ENCODE data around the gene NDUFS2. TPM values are rescaled to one million over a fixed set of nuclear protein-coding genes. Genes with fewer than 3 reads are reported as not detected.
"Not testable (repeated sequence)": the region's sequence is repeated elsewhere in the genome, so short reads cannot be mapped to it uniquely, and the experiment has no call there.

Gene NDUFS2
- total and polyA plus RNA-seq, 4 experiments from 2014 or later, result 89.9 to 112 (median 95.1) TPM

DNA sequence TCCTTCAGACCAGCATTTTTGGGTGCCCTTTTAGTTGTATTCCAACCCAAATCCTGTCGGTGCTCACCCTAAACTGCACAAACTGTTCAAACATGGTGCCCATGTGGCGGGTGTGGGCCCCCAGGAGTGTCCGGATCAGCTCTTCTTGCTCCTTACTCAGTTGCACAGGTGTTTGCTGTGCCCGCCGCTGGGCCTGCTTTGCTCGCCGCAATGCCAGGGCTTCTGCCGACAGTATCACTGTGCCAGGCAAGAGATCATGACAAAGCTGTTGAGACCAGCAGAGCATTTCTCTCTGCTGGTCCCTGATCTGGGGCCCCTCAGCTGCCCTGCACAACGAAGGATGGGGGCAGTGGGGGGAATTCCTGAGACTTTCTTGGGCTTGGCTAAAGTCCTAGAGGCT is 30.9 kb downstream of the NDUFS2 start:
- no peak overlapping the region for H3K4me3 ChIP-seq (ENCODE audit: low read length in 2 of 2)
- H3K36me3 Mint-ChIP-seq, result peaks cover 4 to 23% of the 10 kb centered on the region in 2 donors
- peak overlapping the region in 1 of 7 donors; percentile 15 for H3K27ac Mint-ChIP-seq
- H3K27ac ChIP-seq (ENCODE audit: low read depth, low read length), result no peak overlapping the region
- no peaks in the 10 kb centered on the region for H3K27me3 ChIP-seq (ENCODE audit: insufficient read depth, low read length)
- H3K36me3 ChIP-seq (ENCODE audit: insufficient read depth, low read length), result peaks cover 24% of the 10 kb centered on the region
- ChIA-PET POLR2A (ENCODE audit: partially characterized antibody) (no interaction called here), CTCF (ENCODE audit: partially characterized antibody) (no interaction called here)
- no peak overlapping the region for H3K4me3 Mint-ChIP-seq
- H3K27me3 Mint-ChIP-seq, result peaks cover 1 to 4% of the 10 kb centered on the region in 2 donors
- intact Hi-C loops (cut with micrococcal nuclease), result no loop called here
- no peak for DNase-seq
- H3K4me1 ChIP-seq (ENCODE audit: insufficient read depth, low read length), result peaks cover under 1% of the 10 kb centered on the region
- H3K9me3 ChIP-seq (ENCODE audit: control insufficient read depth in 1 of 2, low read length in 2 of 2), result no peaks in the 10 kb centered on the region
- H3K9me3 Mint-ChIP-seq, result no peaks in the 10 kb centered on the region
- H3K4me1 Mint-ChIP-seq, result peaks cover 0 to 5% (median 2%) of the 10 kb centered on the region in 4 donors

DNA sequence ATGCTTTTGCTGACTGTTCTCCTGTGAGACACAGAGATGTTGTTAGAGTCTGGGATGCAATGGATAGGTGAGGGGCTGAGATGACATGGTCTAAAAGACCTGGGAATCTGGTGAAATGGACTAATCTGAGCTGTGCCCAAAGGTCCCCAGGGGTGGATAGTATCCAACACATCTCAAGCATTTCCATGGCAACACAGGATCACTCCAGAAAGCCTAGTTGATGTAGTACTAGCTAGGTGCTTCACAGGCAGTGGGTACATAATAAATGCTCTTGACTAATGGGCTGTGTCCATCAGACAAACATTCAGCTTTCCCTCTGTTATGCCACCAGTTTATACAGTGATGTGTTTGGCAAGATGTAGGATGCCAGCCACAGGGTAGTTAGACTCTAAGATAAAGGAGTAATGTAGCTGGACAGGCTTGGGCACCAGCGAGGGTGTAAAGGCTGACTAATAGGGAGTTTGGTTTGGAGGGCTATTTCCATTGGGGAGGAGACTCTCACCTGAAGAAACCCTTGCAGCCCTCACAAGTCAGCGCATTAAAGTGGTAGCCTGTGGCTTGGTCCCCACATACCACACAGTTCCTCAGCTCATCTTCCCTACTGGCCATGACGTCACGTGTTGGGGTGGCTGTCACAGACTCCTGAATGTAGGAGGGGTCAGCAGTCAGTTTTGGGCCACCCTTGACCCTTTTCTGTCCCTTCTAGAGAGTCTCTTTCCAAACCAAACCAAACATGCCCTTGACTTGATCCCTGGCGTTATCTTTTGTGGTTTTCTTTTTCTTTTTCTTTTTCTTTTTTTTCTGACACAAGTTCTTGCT is 34.0 kb downstream of the NDUFS2 start:
- Mint-ChIP-seq H3K4me1 (no peaks in the 10 kb centered on the region), H3K27ac (peak overlapping the region in 1 of 7 donors; percentile 36), H3K36me3 (no peaks in the 10 kb centered on the region), H3K27me3 (peaks cover 8 to 10% of the 10 kb centered on the region in 2 donors), H3K9me3 (no peaks in the 10 kb centered on the region), H3K4me3 (no peak overlapping the region)
- DNase-seq, result no peak
- no peak overlapping the region for H3K4me3 ChIP-seq (ENCODE audit: low read length in 2 of 2)
- no peaks in the 10 kb centered on the region for H3K27me3 ChIP-seq (ENCODE audit: insufficient read depth, low read length)
- no peaks in the 10 kb centered on the region for H3K4me1 ChIP-seq (ENCODE audit: insufficient read depth, low read length)
- H3K27ac ChIP-seq (ENCODE audit: low read depth, low read length), result no peak overlapping the region
- CTCF ChIA-PET (ENCODE audit: partially characterized antibody), result interaction anchor here (1.2 kb wide), 1 partner anchor 55 kb away, joined by 5 read pairs; no protein-coding TSS in a partner anchor
- H3K36me3 ChIP-seq (ENCODE audit: insufficient read depth, low read length), result no peaks in the 10 kb centered on the region
- POLR2A ChIA-PET (ENCODE audit: partially characterized antibody), result interaction anchor here (0.7 kb wide), 1 partner anchor 173 kb away, joined by 4 read pairs; no protein-coding TSS in a partner anchor
- intact Hi-C loops (cut with micrococcal nuclease), result no loop called here
- H3K9me3 ChIP-seq (ENCODE audit: control insufficient read depth in 1 of 2, low read length in 2 of 2), result no peaks in the 10 kb centered on the region

DNA sequence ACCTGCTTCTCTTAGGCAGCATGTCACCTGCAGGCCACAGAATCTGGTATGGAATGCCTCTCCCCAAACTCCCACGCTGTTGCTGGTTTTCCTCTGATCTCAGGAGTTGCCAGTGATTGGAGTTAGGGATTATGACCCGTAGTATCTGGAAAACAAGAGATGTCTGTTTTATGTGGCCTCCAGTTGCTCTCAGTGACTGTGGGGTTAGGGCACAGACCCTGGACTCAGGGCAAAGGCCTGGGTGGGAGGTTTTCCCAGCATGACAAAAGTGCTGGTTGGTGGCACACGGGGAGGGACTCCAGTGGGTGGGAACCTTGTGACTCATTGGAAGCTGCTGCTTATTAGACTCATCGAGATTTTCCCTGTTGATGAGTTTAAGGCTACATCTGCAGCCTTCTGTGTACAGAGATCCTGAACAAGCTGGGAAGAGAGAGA is 35.9 kb downstream of the NDUFS2 start, which contains the start of gene NR1I3:
Gene NR1I3 (minus strand): TSS at position 165 of the 435 bp plus-strand sequence. CDS start 1,638 bp downstream, outside the sequence.
- Mint-ChIP-seq H3K36me3 (no peaks in the 10 kb centered on the region), H3K27ac (peak within 1 kb of the TSS in 1 of 7 donors; percentile 66), H3K4me3 (no peak within 1 kb of the TSS), H3K9me3 (no peaks in the 10 kb centered on the region), H3K4me1 (no peaks in the 10 kb centered on the region), H3K27me3 (peaks cover 11 to 12% of the 10 kb centered on the region in 2 donors)
- Histone ChIP-seq H3K4me1 (ENCODE audit: insufficient read depth, low read length) (no peaks in the 10 kb centered on the region), H3K27ac (ENCODE audit: low read depth, low read length) (no peak within 1 kb of the TSS), H3K4me3 (ENCODE audit: low read length in 2 of 2) (no peak within 1 kb of the TSS), H3K36me3 (ENCODE audit: insufficient read depth, low read length) (no peaks in the 10 kb centered on the region), H3K27me3 (ENCODE audit: insufficient read depth, low read length) (no peaks in the 10 kb centered on the region), H3K9me3 (ENCODE audit: control insufficient read depth in 1 of 2, low read length in 2 of 2) (no peaks in the 10 kb centered on the region)
- ChIA-PET POLR2A (ENCODE audit: partially characterized antibody) (no interaction called here), CTCF (ENCODE audit: partially characterized antibody) (interaction anchor here (1.0 kb wide), 1 partner anchor 11 kb away, joined by 3 read pairs; no protein-coding TSS in a partner anchor)
- intact Hi-C loops (cut with micrococcal nuclease), result no loop called here
- DNase-seq, result no peak

DNA sequence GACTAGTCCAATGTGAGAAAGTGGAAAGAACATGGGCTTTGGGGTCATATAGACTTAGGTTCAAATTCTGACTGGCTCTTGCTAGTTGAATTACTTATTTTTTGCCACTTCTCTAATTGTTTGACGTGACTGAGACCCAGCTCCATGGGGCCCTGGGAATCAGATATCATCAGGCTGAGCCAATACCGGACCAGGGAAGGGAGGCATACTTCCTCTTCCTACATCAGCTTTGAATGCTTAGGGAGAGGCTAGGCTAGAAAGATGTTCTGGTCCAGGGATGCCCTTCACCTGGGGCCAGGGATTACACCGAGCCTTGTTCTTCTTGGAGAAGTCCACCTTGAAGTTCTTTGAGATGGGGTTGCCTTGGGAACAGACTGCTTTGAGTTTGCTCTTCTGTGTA is 39.5 kb downstream of the NDUFS2 start:
- Histone ChIP-seq H3K4me3 (ENCODE audit: low read length in 2 of 2) (no peak overlapping the region), H3K36me3 (ENCODE audit: insufficient read depth, low read length) (no peaks in the 10 kb centered on the region), H3K27me3 (ENCODE audit: insufficient read depth, low read length) (no peaks in the 10 kb centered on the region), H3K9me3 (ENCODE audit: control insufficient read depth in 1 of 2, low read length in 2 of 2) (no peaks in the 10 kb centered on the region), H3K4me1 (ENCODE audit: insufficient read depth, low read length) (no peaks in the 10 kb centered on the region), H3K27ac (ENCODE audit: low read depth, low read length) (no peak overlapping the region)
- CTCF ChIA-PET (ENCODE audit: partially characterized antibody), result interaction anchor here (1.0 kb wide), 1 partner anchor 50 kb away, joined by 3 read pairs; no protein-coding TSS in a partner anchor
- Mint-ChIP-seq H3K27ac (no peak overlapping the region), H3K4me1 (no peaks in the 10 kb centered on the region), H3K36me3 (no peaks in the 10 kb centered on the region), H3K27me3 (peaks cover 11 to 12% of the 10 kb centered on the region in 2 donors), H3K4me3 (no peak overlapping the region), H3K9me3 (no peaks in the 10 kb centered on the region)
- intact Hi-C loops (cut with micrococcal nuclease), result no loop called here
- POLR2A ChIA-PET (ENCODE audit: partially characterized antibody), result no interaction called here
- no peak for DNase-seq

DNA sequence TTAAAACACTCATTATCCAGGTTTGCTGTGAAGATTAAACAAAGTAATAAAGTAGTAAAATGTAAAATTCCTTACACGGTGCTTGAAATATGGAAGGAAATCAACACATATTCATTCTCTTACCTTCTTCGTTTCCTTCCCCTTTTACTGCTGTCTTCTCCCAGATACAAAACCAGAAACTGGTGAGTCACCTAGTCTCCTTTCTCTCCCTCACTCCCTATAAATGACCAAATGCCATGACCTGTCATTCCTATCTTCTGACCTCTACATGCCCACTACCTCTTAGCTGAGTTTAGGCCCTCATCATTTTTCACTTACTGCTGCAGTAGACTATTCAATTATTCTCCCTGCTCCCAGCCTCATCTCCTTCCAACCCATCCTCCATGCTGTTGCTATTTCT is 40.1 kb downstream of the NDUFS2 start:
- H3K36me3 Mint-ChIP-seq, result no peaks in the 10 kb centered on the region
- no peaks in the 10 kb centered on the region for H3K9me3 Mint-ChIP-seq
- CTCF ChIA-PET (ENCODE audit: partially characterized antibody), result no interaction called here
- peaks cover 11 to 12% of the 10 kb centered on the region in 2 donors for H3K27me3 Mint-ChIP-seq
- Histone ChIP-seq H3K27me3 (ENCODE audit: insufficient read depth, low read length) (no peaks in the 10 kb centered on the region), H3K27ac (ENCODE audit: low read depth, low read length) (no peak overlapping the region), H3K36me3 (ENCODE audit: insufficient read depth, low read length) (no peaks in the 10 kb centered on the region), H3K4me1 (ENCODE audit: insufficient read depth, low read length) (no peaks in the 10 kb centered on the region), H3K9me3 (ENCODE audit: control insufficient read depth in 1 of 2, low read length in 2 of 2) (no peaks in the 10 kb centered on the region), H3K4me3 (ENCODE audit: low read length in 2 of 2) (no peak overlapping the region)
- POLR2A ChIA-PET (ENCODE audit: partially characterized antibody), result no interaction called here
- H3K4me1 Mint-ChIP-seq, result no peaks in the 10 kb centered on the region
- DNase-seq, result no peak
- intact Hi-C loops (cut with micrococcal nuclease), result no loop called here
- no peak overlapping the region for H3K27ac Mint-ChIP-seq
- H3K4me3 Mint-ChIP-seq, result no peak overlapping the region

DNA sequence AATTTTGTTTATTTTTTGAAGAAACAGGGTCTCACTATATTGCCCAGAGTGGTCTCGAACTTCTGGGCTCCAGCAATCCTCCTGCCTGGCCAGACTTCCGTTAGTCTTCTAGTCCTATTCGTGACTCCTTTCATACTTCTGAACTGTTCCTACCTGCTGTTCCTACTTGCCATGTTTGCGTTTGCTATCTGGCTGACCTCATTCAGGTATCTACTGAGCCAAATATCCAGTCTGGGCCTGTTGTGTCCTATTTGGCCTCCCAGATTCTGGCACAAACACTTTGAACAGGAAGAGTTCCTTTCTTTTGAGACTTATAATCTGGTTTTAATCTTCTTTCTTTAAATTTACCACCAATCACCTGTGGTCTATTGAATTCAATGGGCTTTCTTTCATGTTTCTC is 42.7 kb downstream of the NDUFS2 start:
- Mint-ChIP-seq H3K36me3 (no peaks in the 10 kb centered on the region), H3K27ac (no peak overlapping the region)

DNA sequence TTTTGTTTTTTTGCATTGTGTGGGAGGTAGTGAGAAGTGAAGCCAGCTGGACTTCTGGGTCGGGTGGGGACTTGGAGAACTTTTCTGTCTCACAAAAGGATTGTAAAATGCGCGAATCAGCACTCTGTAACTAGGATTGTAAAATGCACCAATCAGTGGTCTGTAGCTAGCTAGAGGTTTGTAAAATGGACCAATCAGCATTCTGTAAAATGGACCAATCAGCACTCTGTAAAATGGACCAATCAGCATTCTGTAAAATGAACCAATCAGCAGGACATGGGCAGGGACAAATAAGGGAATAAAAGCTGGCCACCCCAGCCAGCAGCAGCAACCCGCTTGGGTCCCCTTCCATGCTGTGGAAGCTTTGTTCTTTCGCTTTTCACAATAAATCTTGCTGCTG is 47.9 kb downstream of the NDUFS2 start:
- H3K27ac ChIP-seq (ENCODE audit: low read depth, low read length); intact Hi-C loops (cut with micrococcal nuclease); H3K4me3 Mint-ChIP-seq; H3K4me3 ChIP-seq (ENCODE audit: low read length in 2 of 2); H3K36me3 Mint-ChIP-seq; H3K36me3 ChIP-seq (ENCODE audit: insufficient read depth, low read length); H3K4me1 ChIP-seq (ENCODE audit: insufficient read depth, low read length); H3K27me3 Mint-ChIP-seq; H3K9me3 Mint-ChIP-seq; H3K9me3 ChIP-seq (ENCODE audit: control insufficient read depth in 1 of 2, low read length in 2 of 2); H3K4me1 Mint-ChIP-seq; POLR2A ChIA-PET (ENCODE audit: partially characterized antibody); DNase-seq; H3K27me3 ChIP-seq (ENCODE audit: insufficient read depth, low read length): not testable (repeated sequence)
- CTCF ChIA-PET (ENCODE audit: partially characterized antibody), result interaction anchor here (1.1 to 1.3 kb wide), 4 partner anchors 9 to 24 kb away, joined by 3 read pairs; partner anchors contain the start of genes NR1I3, PCP4L1 and TOMM40L
- H3K27ac Mint-ChIP-seq, result peak overlapping the region in 1 of 7 donors; percentile 31

More for the DNA sequence above, 42.7 kb downstream of the NDUFS2 start:
- Mint-ChIP-seq H3K4me3 (no peak overlapping the region), H3K4me1 (no peaks in the 10 kb centered on the region), H3K27me3 (peaks cover 8 to 9% of the 10 kb centered on the region in 2 donors), H3K9me3 (peaks cover 0 to 3% (median 0%) of the 10 kb centered on the region in 8 donors)
- H3K27ac ChIP-seq (ENCODE audit: low read depth, low read length), result no peak overlapping the region
- DNase-seq, result no peak
- no peaks in the 10 kb centered on the region for H3K9me3 ChIP-seq (ENCODE audit: control insufficient read depth in 1 of 2, low read length in 2 of 2)
- H3K4me3 ChIP-seq (ENCODE audit: low read length in 2 of 2), result no peak overlapping the region
- ChIA-PET POLR2A (ENCODE audit: partially characterized antibody) (no interaction called here), CTCF (ENCODE audit: partially characterized antibody) (no interaction called here)
- intact Hi-C loops (cut with micrococcal nuclease), result no loop called here
- no peaks in the 10 kb centered on the region for H3K27me3 ChIP-seq (ENCODE audit: insufficient read depth, low read length)
- no peaks in the 10 kb centered on the region for H3K4me1 ChIP-seq (ENCODE audit: insufficient read depth, low read length)
- no peaks in the 10 kb centered on the region for H3K36me3 ChIP-seq (ENCODE audit: insufficient read depth, low read length)

Measured in CD4-positive, alpha-beta memory T cell (primary cell).